SIG-M5 (cell line): ENCODE data around the gene LUC7L.
"Not testable (repeated sequence)": the region's sequence is repeated elsewhere in the genome, so short reads cannot be mapped to it uniquely, and the experiment has no call there.

ENCODE experiments used
- DNase-seq: peaks from one replicate; lab custom pipeline; 2025; lab: John Stamatoyannopoulos, UW

Gene LUC7L

GRCh38 chr16:179211-180092, 49.8 kb downstream of the LUC7L start:
- no peak for DNase-seq

- DNase-seq = no peak
These were observed 50.6 kb downstream of the LUC7L start for GRCh38 chr16:178668-179015.

GRCh38 chr16:177981-178667, 51.1 kb downstream of the LUC7L start:
- no peak for DNase-seq

GRCh38 chr16:177394-177822, 51.8 kb downstream of the LUC7L start:
- peak; percentile 22 for DNase-seq

- not testable (repeated sequence) for DNase-seq
These were observed 52.5 kb downstream of the LUC7L start, which contains the start of gene HBA1 for GRCh38 chr16:176477-177382. HBA1 (plus strand) TSS chr16:176680; CDS start chr16:176717, 37 bp downstream.

- not testable (repeated sequence) for DNase-seq
These were observed 53.2 kb downstream of the LUC7L start for GRCh38 chr16:176006-176405.

GRCh38 chr16:175011-175949, 54.0 kb downstream of the LUC7L start:
- DNase-seq = no peak

- not testable (repeated sequence) for DNase-seq
These were observed 55.1 kb downstream of the LUC7L start for GRCh38 chr16:173928-174769.

- DNase-seq = not testable (repeated sequence)
These were observed 55.9 kb downstream of the LUC7L start for GRCh38 chr16:173211-173854.

GRCh38 chr16:172374-172941, 56.8 kb downstream of the LUC7L start, which contains the start of gene HBA2:
HBA2 (plus strand) TSS chr16:172876; CDS start chr16:172913, 37 bp downstream.
- not testable (repeated sequence) for DNase-seq

GRCh38 chr16:170788-171187, 58.5 kb downstream of the LUC7L start:
- DNase-seq = no peak

GRCh38 chr16:170088-170507, 59.2 kb downstream of the LUC7L start:
- DNase-seq = not testable (repeated sequence)

GRCh38 chr16:169014-169413, 60.2 kb downstream of the LUC7L start:
- DNase-seq = no peak

- DNase-seq = no peak
These were observed 60.8 kb downstream of the LUC7L start for GRCh38 chr16:168424-168823.

GRCh38 chr16:167122-167690, 62.0 kb downstream of the LUC7L start:
- DNase-seq = no peak

GRCh38 chr16:166375-167121, 62.7 kb downstream of the LUC7L start:
- no peak for DNase-seq

GRCh38 chr16:165539-166374, 63.5 kb downstream of the LUC7L start, which contains the start of gene HBM:
HBM (plus strand) TSS chr16:165978; CDS start chr16:165998, 20 bp downstream.
- DNase-seq = no peak
